CD4-positive, CD25-positive, alpha-beta regulatory T cell (primary cell): ENCODE measurements around the gene SP140L. TPM values are rescaled to one million over a fixed set of nuclear protein-coding genes. Genes with fewer than 3 reads are reported as not detected.

ENCODE experiments used
- ATAC-seq, 2 donors: fragments of 150-1000 bp; cut with Tn5 transposase; one replicate each; pipeline ENCODE4 v1.10.0; 2021; ENCODE audit warnings: low read depth in 2 of 2, moderate number of reproducible peaks in 2 of 2, moderate library complexity in 1 of 2
- DNase-seq, 3 donors: peaks; one replicate each; pipeline versions ENCODE4 v3.0.0 to v3.0.0-alpha.2; 2012 to 2022; ENCODE audit warnings: mixed read lengths in 1 of 3
- H3K27ac ChIP-seq: one replicate; pipeline ENCODE4 v1.7.0; 2013; ENCODE audit warnings: mild to moderate bottlenecking, low read length; ENCODE audit not compliant: insufficient read depth, poor library complexity, severe bottlenecking
- H3K27me3 ChIP-seq: one replicate; pipeline ENCODE4 v1.7.0; 2013; ENCODE audit warnings: low read length; ENCODE audit not compliant: control insufficient read depth, insufficient read depth
- H3K36me3 ChIP-seq: one replicate; pipeline ENCODE4 v1.7.0; 2013; ENCODE audit warnings: mild to moderate bottlenecking, low read length, moderate library complexity; ENCODE audit not compliant: control insufficient read depth, insufficient read depth
- H3K4me1 ChIP-seq: 2 replicates; pipeline ENCODE4 v1.7.0; 2013; ENCODE audit warnings: mild to moderate bottlenecking, low read length; ENCODE audit not compliant: insufficient read depth, control insufficient read depth, poor library complexity, severe bottlenecking
- H3K4me3 ChIP-seq: one replicate; pipeline ENCODE4 v1.7.0; 2013; ENCODE audit warnings: low read depth, mild to moderate bottlenecking, low read length, moderate library complexity
- H3K9me3 ChIP-seq, 2 experiments: 1 replicate in 1 of 2; 2 replicates in 1 of 2; pipeline ENCODE4 v1.7.0; 2013; ENCODE audit warnings: low read length in 2 of 2, mild to moderate bottlenecking in 1 of 2, moderate library complexity in 1 of 2; ENCODE audit not compliant: control insufficient read depth in 2 of 2
- H3K27ac Mint-ChIP-seq, 3 donors: one replicate each; pipeline ENCODE4 v1.8.0; 2020 to 2022; ENCODE audit warnings: mild to moderate bottlenecking in 3 of 3, mixed read lengths in 3 of 3, moderate library complexity in 2 of 3
- H3K27me3 Mint-ChIP-seq: one replicate; pipeline ENCODE4 v1.8.0; 2022; ENCODE audit warnings: mild to moderate bottlenecking, mixed read lengths
- H3K36me3 Mint-ChIP-seq: one replicate; pipeline ENCODE4 v1.8.0; 2020; ENCODE audit warnings: mixed read lengths
- H3K4me1 Mint-ChIP-seq, 4 donors: one replicate each; pipeline ENCODE4 v1.8.0; 2020 to 2022; ENCODE audit warnings: mixed read lengths in 4 of 4, mild to moderate bottlenecking in 1 of 4
- H3K4me3 Mint-ChIP-seq, 4 donors: one replicate each; pipeline ENCODE4 v1.8.0; 2020 to 2022; ENCODE audit warnings: mild to moderate bottlenecking in 4 of 4, mixed read lengths in 4 of 4, moderate library complexity in 3 of 4
- H3K9me3 Mint-ChIP-seq, 7 donors: one replicate each; pipeline ENCODE4 v1.8.0; 2020 to 2022; ENCODE audit warnings: mixed read lengths in 7 of 7, mild to moderate bottlenecking in 3 of 7, moderate library complexity in 2 of 7
- polyA plus RNA-seq, 4 donors: library from polyadenylated mRNA; unstranded; fragments of 300-500 nt; fragmentation: Illumina TruSeq; gene quantifications; one replicate each; pipeline ENCODE4 v1.2.3, GENCODE V29; 2021
- total RNA-seq: library from RNA; stranded (reverse); gene quantifications from one replicate; pipeline ENCODE4 v1.2.3, GENCODE V29; 2022

SP140L gene
- total and polyA plus RNA-seq, 5 donors from 2014 or later = 14.3 to 68.5 (median 22.8) TPM

GRCh38 chr2:230453006-230453405, 126.0 kb downstream of the SP140L start:
- no peaks in the 10 kb centered on the region for H3K27me3 ChIP-seq
- H3K4me1 Mint-ChIP-seq = peaks cover 61 to 84% (median 68%) of the 10 kb centered on the region in 4 donors
- no peak overlapping the region for H3K4me3 ChIP-seq
- no peaks in the 10 kb centered on the region for H3K27me3 Mint-ChIP-seq
- peak overlapping the region in 1 of 4 donors; percentile 24 for H3K4me3 Mint-ChIP-seq
- peaks cover 0 to 9% (median 4%) of the 10 kb centered on the region in 7 donors for H3K9me3 Mint-ChIP-seq
- H3K36me3 ChIP-seq = peaks cover 81% of the 10 kb centered on the region
- peaks cover 0 to 6% of the 10 kb centered on the region in 2 experiments for H3K9me3 ChIP-seq
- ATAC-seq (no peak), DNase-seq (no peak)
- H3K36me3 Mint-ChIP-seq = peaks cover 84% of the 10 kb centered on the region
- peaks cover 24% of the 10 kb centered on the region for H3K4me1 ChIP-seq
- peak overlapping the region in 2 of 3 donors; percentile 8 to 39 for H3K27ac Mint-ChIP-seq
- H3K27ac ChIP-seq = no peak overlapping the region

Other genes with a start within 250 kb of the SP140L start
- 118 TPM for gene SP110, start 107.2 kb upstream of the SP140L start, total RNA-seq
- gene SP110, start 107.2 kb upstream of the SP140L start, polyA plus RNA-seq = 100 to 1,000 TPM in 1 of 4 donors, 10 to 100 TPM in 3; 74.5 to 131 (median 87.1) TPM
- 100 TPM for gene SP140, start 101.5 kb upstream of the SP140L start, total RNA-seq
- gene SP140, start 101.5 kb upstream of the SP140L start, polyA plus RNA-seq = 10 to 100 TPM; 22.4 to 35.4 (median 28.2) TPM
- 335 TPM for gene SP100, start 89.0 kb downstream of the SP140L start, total RNA-seq
- gene SP100, start 89.0 kb downstream of the SP140L start, polyA plus RNA-seq = 100 to 1,000 TPM; 116 to 130 (median 122) TPM